ENCODE results near the gene CD93. TPM values are rescaled to one million over a fixed set of nuclear protein-coding genes. Genes with fewer than 3 reads are reported as not detected.

Gene CD93
- total and polyA plus RNA-seq, 2 of the 8 experiments (the other 6 are each of a cell fraction or from before 2014, with no cell fraction given), result under 0.01 to 0.07 TPM

GRCh38 chr20:23071398-23071797 lies 14.7 kb downstream of the CD93 start:
- no peak overlapping the region for H3K23ac ChIP-seq (ENCODE audit: insufficient read length)
- H3K4me1 ChIP-seq (replicated peaks in 1 of 4; ENCODE audit: control insufficient read depth in 3 of 4, insufficient read depth in 4 of 4, low read length in 3 of 4), result no peaks in the 10 kb centered on the region
- no peak overlapping the region for H2BK20ac ChIP-seq (ENCODE audit: low read length)
- H3K4ac ChIP-seq (replicated peaks; ENCODE audit: insufficient read length, low read depth, low read length), result no peak overlapping the region
- H2BK5ac ChIP-seq (ENCODE audit: low read depth, low read length), result no peak overlapping the region
- no peak overlapping the region for H3K18ac ChIP-seq (ENCODE audit: extremely low read depth, low read length)
- H4K20me1 ChIP-seq (replicated peaks in 1 of 2; ENCODE audit: control insufficient read depth in 1 of 2, insufficient read depth in 2 of 2, low read length in 2 of 2), result no peaks in the 10 kb centered on the region
- H4K5ac ChIP-seq (ENCODE audit: insufficient read length, low read depth, low read length), result no peak overlapping the region
- no peak overlapping the region for H4K91ac ChIP-seq (replicated peaks; ENCODE audit: insufficient read length, low read length)
- no peak overlapping the region for H3K4me3 ChIP-seq (ENCODE audit: extremely low read depth in 1 of 4, insufficient read depth in 2 of 4, low read depth in 3 of 4, low read length in 4 of 4)
- no peak overlapping the region for H3K27ac ChIP-seq (ENCODE audit: low read depth, low read length)
- ChIA-PET CTCF (ENCODE audit: partially characterized antibody) (interaction anchor here (1.0 to 1.8 kb wide), 2 partner anchors 127 to 164 kb away, joined by 3 read pairs; no protein-coding TSS in a partner anchor), POLR2A (ENCODE audit: partially characterized antibody) (no interaction called here)
- no peak overlapping the region for H2AK5ac ChIP-seq (ENCODE audit: low read depth, low read length)
- no peaks in the 10 kb centered on the region for H3K9me3 ChIP-seq (ENCODE audit: insufficient read depth in 2 of 2, low read depth in 1 of 2, low read length in 1 of 2)
- H3K4me2 ChIP-seq (ENCODE audit: insufficient read depth in 1 of 2, low read depth in 2 of 2, low read length in 2 of 2), result no peak overlapping the region
- FAIRE-seq (no peak), DNase-seq (ENCODE audit: low read depth in 1 of 2, low spot score in 2 of 2) (no peak)
- H3K56ac ChIP-seq (replicated peaks; ENCODE audit: insufficient read length, low read depth, low read length), result no peak overlapping the region
- H3K23me2 ChIP-seq (ENCODE audit: low read depth, low read length), result no peaks in the 10 kb centered on the region
- WGBS, 2 experiments (ENCODE audit: extremely low coverage in 1 of 2, insufficient coverage in 1 of 2, insufficient read length in 1 of 2, insufficient replicate concordance in 2 of 2, low coverage in 1 of 2, low lambda C conversion rate in 2 of 2, missing lambda C conversion rate in 1 of 2), result 65% methylated on average over 3 of the region's 3 CpGs; no CpG with 5 or more reads in 1 of the 2 experiments
- no peak overlapping the region for H4K8ac ChIP-seq (ENCODE audit: extremely low read depth, insufficient read depth, low read length)
- TF ChIP-seq TEAD4 (IDR thresholded peaks at IDR 0.05; ENCODE audit: low read depth, low read length) (no peak), SUZ12 (IDR thresholded peaks at IDR 0.05; ENCODE audit: low read length) (no peak), SRF (IDR thresholded peaks at IDR 0.05; ENCODE audit: low read depth, low read length) (no peak), JUN (IDR thresholded peaks at IDR 0.05; ENCODE audit: low read depth, low read length) (no peak), SIRT6 (IDR thresholded peaks at IDR 0.05; ENCODE audit: low read length) (no peak), EGR1 (IDR thresholded peaks at IDR 0.05; ENCODE audit: borderline replicate concordance, low read depth, low read length) (no peak), ASH2L (IDR thresholded peaks at IDR 0.05; ENCODE audit: low read length) (no peak), CTBP2 (IDR thresholded peaks at IDR 0.05; ENCODE audit: borderline replicate concordance, insufficient read depth, insufficient read length, low read length) (no peak)
- no peak overlapping the region for H3K14ac ChIP-seq (ENCODE audit: insufficient read length)
- H2BK120ac ChIP-seq (replicated peaks; ENCODE audit: low read depth, low read length), result no peak overlapping the region
- no peak overlapping the region for H3K9ac ChIP-seq (replicated peaks in 1 of 4; ENCODE audit: extremely low read depth in 1 of 4, low read depth in 3 of 4, low read length in 3 of 4)
- no peak overlapping the region for H2AFZ ChIP-seq (ENCODE audit: low read length)
- H2BK15ac ChIP-seq (ENCODE audit: low read length), result no peak overlapping the region
- H3K27me3 ChIP-seq (replicated peaks in 1 of 4; ENCODE audit: control insufficient read depth in 3 of 4, extremely low read depth in 1 of 4, insufficient read depth in 3 of 4, low read length in 3 of 4), result no peaks in the 10 kb centered on the region
- no peaks in the 10 kb centered on the region for H3K79me1 ChIP-seq (ENCODE audit: low read depth, low read length)
- no peak overlapping the region for H2BK12ac ChIP-seq (ENCODE audit: low read depth, low read length)
- H3K36me3 ChIP-seq (ENCODE audit: control insufficient read depth in 2 of 4, insufficient read depth in 4 of 4, low read length in 3 of 4), result no peaks in the 10 kb centered on the region
- H3K79me2 ChIP-seq (ENCODE audit: control insufficient read depth in 1 of 2, insufficient read depth in 2 of 2, low read length in 2 of 2), result no peaks in the 10 kb centered on the region

Measured in H1 (cell line).